Hepatocyte (in vitro differentiated cells): ENCODE results near the gene FAM120A. TPM values are rescaled to one million over a fixed set of nuclear protein-coding genes. Genes with fewer than 3 reads are reported as not detected.

ENCODE experiments used
- DNase-seq: peaks from one replicate; pipeline ENCODE4 v3.0.0-alpha.2; 2016; ENCODE audit warnings: low spot score
- H2AFZ ChIP-seq: fragments of 200-600 bp; sonication (generic); 2 replicates; pipeline ENCODE4 v1.6.0; 2016; ENCODE audit warnings: antibody characterized with exemption, mild to moderate bottlenecking
- H3K27ac ChIP-seq: fragments of 200-600 bp; sonication (generic); 2 replicates; pipeline ENCODE4 v1.5.1; 2016; ENCODE audit warnings: mild to moderate bottlenecking
- H3K27me3 ChIP-seq: fragments of 200-600 bp; sonication (generic); 2 replicates; pipeline ENCODE4 v1.6.1; 2016
- H3K36me3 ChIP-seq: fragments of 200-600 bp; sonication (generic); replicated peaks from 2 replicates; pipeline ENCODE4 v1.5.1; 2016; ENCODE audit warnings: low read depth; ENCODE audit not compliant: insufficient read depth
- H3K4me1 ChIP-seq: fragments of 200-600 bp; sonication (generic); 2 replicates; pipeline ENCODE4 v1.5.1; 2016; ENCODE audit warnings: mild to moderate bottlenecking, moderate library complexity; ENCODE audit not compliant: insufficient read depth
- H3K4me2 ChIP-seq: fragments of 200-600 bp; sonication (generic); 2 replicates; pipeline ENCODE4 v1.6.0; 2016
- H3K4me3 ChIP-seq: fragments of 200-600 bp; sonication (generic); 2 replicates; pipeline ENCODE4 v1.5.1; 2016; ENCODE audit warnings: mild to moderate bottlenecking
- H3K79me2 ChIP-seq: fragments of 200-600 bp; sonication (generic); 2 replicates; pipeline ENCODE4 v1.6.0; 2017; ENCODE audit warnings: mild to moderate bottlenecking
- H3K9me2 ChIP-seq: fragments of 200-600 bp; sonication (generic); replicated peaks from 2 replicates; pipeline ENCODE4 v1.6.0; 2017; ENCODE audit warnings: mild to moderate bottlenecking; ENCODE audit not compliant: insufficient read depth
- H3K9me3 ChIP-seq: fragments of 200-600 bp; sonication (generic); 2 replicates; pipeline ENCODE4 v1.5.1; 2016; ENCODE audit warnings: low read depth, mild to moderate bottlenecking
- H4K20me1 ChIP-seq: fragments of 200-600 bp; sonication (generic); 2 replicates; pipeline ENCODE4 v1.6.0; 2016; ENCODE audit warnings: mild to moderate bottlenecking; ENCODE audit not compliant: insufficient read depth, poor library complexity, severe bottlenecking
- EZH2 ChIP-seq: fragments of 200-600 bp; sonication (generic); IDR thresholded peaks from 2 replicates; pipeline ENCODE4 v1.6.1; 2016; ENCODE audit warnings: antibody characterized with exemption, mild to moderate bottlenecking, borderline replicate concordance
- EZH2phosphoT487 ChIP-seq: fragments of 200-600 bp; sonication (generic); IDR thresholded peaks from one replicate; pipeline ENCODE4 v1.6.1; 2018; ENCODE audit warnings: antibody characterized with exemption, mild to moderate bottlenecking, low read depth, moderate library complexity; ENCODE audit not compliant: unreplicated experiment, severe bottlenecking
- WGBS: methylation state at CpG from one replicate; pipeline ENCODE4 v1.1.6; 2016; ENCODE audit warnings: low lambda C conversion rate; ENCODE audit errors: missing lambda C conversion rate; 5-methylcytosine and 5-hydroxymethylcytosine counted together
- polyA plus RNA-seq: library from polyadenylated mRNA; unstranded; fragments of >200 nt; fragmentation: Nextera tagmentation; extraction: Ambion mirVana; gene quantifications from 2 replicates; pipeline ENCODE4 v1.2.1, GENCODE V29; 2016
- total RNA-seq: library from RNA; depleted of rRNA; stranded (reverse); fragments of >200 nt; gene quantifications from 2 replicates; pipeline ENCODE4 v1.2.3, GENCODE V29; 2014
- TF ChIP-seq, protein P1 (sequence below): fragments of 200-600 bp; sonication (generic); IDR thresholded peaks from 2 replicates; pipeline ENCODE4 v1.5.1; 2016; ENCODE audit warnings: antibody characterized with exemption, mild to moderate bottlenecking; ENCODE audit not compliant: poor library complexity

FAM120A gene
- total and polyA plus RNA-seq, 2 experiments from 2014 or later = 16.0 to 49.3 TPM

DNA sequence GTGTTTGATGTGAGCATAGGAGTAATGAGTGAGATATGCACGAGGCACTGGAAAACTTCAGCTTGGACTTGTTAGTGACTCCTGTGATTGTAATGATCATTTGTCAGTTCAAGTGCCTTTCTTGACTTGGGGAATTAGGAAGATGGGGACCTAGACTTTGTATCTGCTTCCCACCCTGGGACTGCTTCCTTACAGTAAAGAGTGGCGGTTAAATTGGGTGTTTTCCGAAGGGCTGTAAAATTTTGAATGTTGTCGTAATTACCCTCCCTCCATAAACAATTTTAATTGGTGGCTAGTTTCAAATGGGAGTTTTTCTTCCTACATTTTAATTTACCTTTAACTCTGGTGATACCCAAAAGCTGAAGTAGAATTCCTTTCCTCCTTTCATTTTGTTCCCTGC is 25.4 kb downstream of the FAM120A start:
- Histone ChIP-seq H3K4me2 (no peak overlapping the region), H3K9me3 (no peaks in the 10 kb centered on the region), H4K20me1 (peaks cover 27% of the 10 kb centered on the region), H3K27me3 (no peaks in the 10 kb centered on the region), H3K4me1 (no peaks in the 10 kb centered on the region), H3K79me2 (peaks cover 82% of the 10 kb centered on the region), H2AFZ (no peak overlapping the region), H3K4me3 (no peak overlapping the region), H3K9me2 (no peaks in the 10 kb centered on the region), H3K27ac (no peak overlapping the region), H3K36me3 (no peaks in the 10 kb centered on the region)
- TF ChIP-seq EZH2phosphoT487 (no peak), EZH2 (no peak)
- TF ChIP-seq, protein P1, sequence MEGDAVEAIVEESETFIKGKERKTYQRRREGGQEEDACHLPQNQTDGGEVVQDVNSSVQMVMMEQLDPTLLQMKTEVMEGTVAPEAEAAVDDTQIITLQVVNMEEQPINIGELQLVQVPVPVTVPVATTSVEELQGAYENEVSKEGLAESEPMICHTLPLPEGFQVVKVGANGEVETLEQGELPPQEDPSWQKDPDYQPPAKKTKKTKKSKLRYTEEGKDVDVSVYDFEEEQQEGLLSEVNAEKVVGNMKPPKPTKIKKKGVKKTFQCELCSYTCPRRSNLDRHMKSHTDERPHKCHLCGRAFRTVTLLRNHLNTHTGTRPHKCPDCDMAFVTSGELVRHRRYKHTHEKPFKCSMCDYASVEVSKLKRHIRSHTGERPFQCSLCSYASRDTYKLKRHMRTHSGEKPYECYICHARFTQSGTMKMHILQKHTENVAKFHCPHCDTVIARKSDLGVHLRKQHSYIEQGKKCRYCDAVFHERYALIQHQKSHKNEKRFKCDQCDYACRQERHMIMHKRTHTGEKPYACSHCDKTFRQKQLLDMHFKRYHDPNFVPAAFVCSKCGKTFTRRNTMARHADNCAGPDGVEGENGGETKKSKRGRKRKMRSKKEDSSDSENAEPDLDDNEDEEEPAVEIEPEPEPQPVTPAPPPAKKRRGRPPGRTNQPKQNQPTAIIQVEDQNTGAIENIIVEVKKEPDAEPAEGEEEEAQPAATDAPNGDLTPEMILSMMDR = no peak
- WGBS = 76% methylated on average over 4 of the region's 4 CpGs
- DNase-seq = no peak

DNA sequence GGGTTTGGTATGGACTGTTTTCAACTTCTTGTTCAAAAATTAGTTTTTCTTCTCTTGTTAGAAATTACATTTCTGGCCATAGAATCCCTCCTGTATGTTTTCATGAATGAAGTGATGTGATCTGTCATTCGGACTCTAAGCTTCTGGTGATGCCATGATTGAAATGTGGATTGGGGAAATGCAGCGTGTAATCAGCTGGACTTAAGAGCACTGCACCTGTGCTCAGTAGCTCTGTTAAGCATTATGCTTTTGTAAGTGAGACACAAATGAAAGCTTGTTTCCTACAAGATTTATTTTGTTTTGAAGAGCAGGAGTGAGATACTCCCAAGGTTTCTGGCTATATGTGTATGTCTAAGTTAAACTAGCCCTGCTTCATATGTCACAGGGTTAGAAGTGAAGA is 25.9 kb downstream of the FAM120A start:
- DNase-seq = no peak
- no peaks in the 10 kb centered on the region for H3K27me3 ChIP-seq
- TF ChIP-seq EZH2 (no peak), EZH2phosphoT487 (no peak)
- TF ChIP-seq, protein P1 = no peak
- no peak overlapping the region for H3K4me2 ChIP-seq
- H3K9me2 ChIP-seq = no peaks in the 10 kb centered on the region
- H3K27ac ChIP-seq = no peak overlapping the region
- H3K4me1 ChIP-seq = no peaks in the 10 kb centered on the region
- WGBS = 90% methylated on average over 2 of the region's 2 CpGs
- H2AFZ ChIP-seq = no peak overlapping the region
- H3K4me3 ChIP-seq = no peak overlapping the region
- peaks cover 27% of the 10 kb centered on the region for H4K20me1 ChIP-seq
- peaks cover 82% of the 10 kb centered on the region for H3K79me2 ChIP-seq
- no peaks in the 10 kb centered on the region for H3K36me3 ChIP-seq
- H3K9me3 ChIP-seq = no peaks in the 10 kb centered on the region

- Histone ChIP-seq H3K9me3 (no peaks in the 10 kb centered on the region), H3K4me3 (no peak overlapping the region), H4K20me1 (peaks cover 21% of the 10 kb centered on the region), H3K27ac (no peak overlapping the region), H3K9me2 (no peaks in the 10 kb centered on the region), H3K4me1 (no peaks in the 10 kb centered on the region), H3K79me2 (peaks cover 75% of the 10 kb centered on the region), H3K4me2 (no peak overlapping the region), H2AFZ (no peak overlapping the region), H3K27me3 (no peaks in the 10 kb centered on the region), H3K36me3 (no peaks in the 10 kb centered on the region)
- TF ChIP-seq EZH2phosphoT487 = no peak
- TF ChIP-seq, protein P1 = no peak
- TF ChIP-seq EZH2 = no peak
- no peak for DNase-seq
- WGBS = 94% methylated on average over 4 of the region's 4 CpGs
These were observed 28.2 kb downstream of the FAM120A start for GRCh38 chr9:93479726-93480125.

DNA sequence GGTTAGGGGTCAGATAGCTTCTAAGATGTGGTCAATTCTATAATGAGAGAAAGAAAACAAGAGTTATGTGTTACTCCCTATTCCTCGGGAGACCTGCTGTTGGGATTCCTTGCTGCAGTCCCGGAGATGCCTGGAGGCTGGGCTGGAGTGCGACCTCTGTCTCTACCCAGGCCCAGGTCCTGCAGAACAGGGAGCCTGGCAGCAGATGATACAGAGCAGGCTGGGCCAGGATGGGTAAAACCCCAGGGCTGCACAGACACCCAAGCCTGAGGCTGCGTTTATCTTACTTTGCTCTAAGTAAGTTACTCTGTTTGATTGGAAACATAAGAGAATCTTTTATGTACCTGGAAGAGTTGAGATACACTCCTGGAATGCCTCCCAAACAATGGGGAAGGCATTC is 28.8 kb downstream of the FAM120A start:
- Histone ChIP-seq H3K4me3 (no peak overlapping the region), H3K9me2 (no peaks in the 10 kb centered on the region), H3K36me3 (no peaks in the 10 kb centered on the region), H4K20me1 (peaks cover 21% of the 10 kb centered on the region), H3K9me3 (no peaks in the 10 kb centered on the region), H3K4me2 (no peak overlapping the region), H3K4me1 (no peaks in the 10 kb centered on the region), H2AFZ (no peak overlapping the region), H3K27me3 (no peaks in the 10 kb centered on the region), H3K79me2 (peaks cover 75% of the 10 kb centered on the region), H3K27ac (no peak overlapping the region)
- TF ChIP-seq, protein P1 = no peak
- no peak for TF ChIP-seq EZH2
- DNase-seq = no peak
- 64% methylated on average over 4 of the region's 4 CpGs for WGBS
